Aorta (tissue), 5 donors: Measurements from ENCODE around the gene LDAH. TPM values are rescaled to one million over a fixed set of nuclear protein-coding genes. Genes with fewer than 3 reads are reported as not detected.
"Not testable (repeated sequence)": the region's sequence is repeated elsewhere in the genome, so short reads cannot be mapped to it uniquely, and the experiment has no call there.

Experiments used
- ATAC-seq: fragments of 200-7000 bp; cut with Tn5 transposase; one replicate; pipeline ENCODE4 v1.9.1; 2022; ENCODE audit warnings: moderate library complexity; ENCODE audit not compliant: low FRiP score
- DNase-seq, 2 donors: peaks; one replicate each; pipeline ENCODE4 v3.0.0-alpha.2; 2020
- H3K27ac ChIP-seq, 2 donors: one replicate each; pipeline ENCODE4 v1.5.1; 2013; ENCODE audit warnings: low read length in 2 of 2, mild to moderate bottlenecking in 2 of 2, moderate library complexity in 2 of 2, control low read depth in 1 of 2, inconsistent platforms in 1 of 2, low read depth in 1 of 2
- H3K27me3 ChIP-seq, 2 donors: one replicate each; pipeline ENCODE4 v1.6.1; 2013; ENCODE audit warnings: control low read depth in 1 of 2, low read length in 1 of 2, mild to moderate bottlenecking in 1 of 2, moderate library complexity in 1 of 2; ENCODE audit not compliant: insufficient read depth in 2 of 2, control insufficient read depth in 1 of 2
- H3K36me3 ChIP-seq, 2 donors: one replicate each; pipeline ENCODE4 v1.6.1; 2013; ENCODE audit warnings: control low read depth in 1 of 2, low read length in 1 of 2, mild to moderate bottlenecking in 1 of 2; ENCODE audit not compliant: insufficient read depth in 2 of 2, control insufficient read depth in 1 of 2
- H3K4me1 ChIP-seq, 2 donors: one replicate each; pipeline ENCODE4 v1.6.1; 2013; ENCODE audit warnings: low read length in 2 of 2, control low read depth in 1 of 2, mild to moderate bottlenecking in 1 of 2, moderate library complexity in 1 of 2; ENCODE audit not compliant: insufficient read depth in 2 of 2, control insufficient read depth in 1 of 2
- H3K4me3 ChIP-seq, 2 donors: one replicate each; pipeline ENCODE4 v1.5.1; 2013; ENCODE audit warnings: low read length in 2 of 2, control low read depth in 1 of 2, mild to moderate bottlenecking in 1 of 2
- H3K9me3 ChIP-seq: one replicate; pipeline ENCODE4 v1.6.1; 2013; ENCODE audit warnings: mild to moderate bottlenecking, low read length; ENCODE audit not compliant: control insufficient read depth
- WGBS, 2 donors: extraction: QIAGEN DNeasy Blood & Tissue Kit; methylation state at CpG; one replicate each; pipeline ENCODE4 v1.1.7; 2013; 5-methylcytosine and 5-hydroxymethylcytosine counted together
- intact Hi-C, 2 donors: fragments of 100-400 bp; cut with DNase I; formaldehyde crosslinking; loops; one replicate each; pipeline versions ENCODE4 v1.14.2 to v1.15.0; 2022
- polyA plus RNA-seq, 2 donors: library from polyadenylated mRNA; stranded (reverse); fragments of 200-250 nt; gene quantifications; one replicate each; pipeline ENCODE4 v1.2.3, GENCODE V29; 2013
- total RNA-seq, 2 donors: library from RNA; stranded (reverse); fragmentation: NEBNext Ultra II Directional; extraction: Animal tissue kit (Norgen Biotek cat#: 25700); gene quantifications; one replicate each; pipeline ENCODE4 v1.2.1, GENCODE V29; 2021
- donor health status: healthy with polysubstance abuse.
- donor health status: Bipolar disorder and iron deficiency.
- donor health status: DM: no; HTN: no; CAD: no.
- donor health status: DM: no; HTN: no; CAD: no.
- donor health status: DM: yes; HTN: yes; CAD: no.

The LDAH gene
- total and polyA plus RNA-seq, 4 donors: 6.5 to 18.3 (median 10.3) TPM

DNA sequence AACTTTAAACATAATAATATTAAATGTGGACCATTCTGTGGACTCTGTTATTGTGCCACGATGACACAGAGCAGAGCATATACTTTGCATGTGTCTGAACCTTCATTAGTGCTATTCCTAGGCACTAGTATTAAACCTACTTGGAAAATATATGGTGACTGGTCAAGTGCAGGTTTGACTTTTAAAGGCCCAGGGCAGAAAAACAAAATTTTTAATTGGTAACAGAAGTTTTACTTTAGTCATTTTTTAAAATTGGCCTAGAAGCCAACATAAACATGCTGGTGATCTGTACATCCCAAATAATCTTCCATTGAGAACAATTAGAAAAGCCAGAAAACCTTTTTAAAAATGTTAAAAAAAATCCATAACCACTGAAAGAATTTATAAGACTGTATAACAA, 16.6 kb downstream of the LDAH start:
- Histone ChIP-seq H3K9me3 (no peaks in the 10 kb centered on the region), H3K4me3 (no peak overlapping the region), H3K27ac (no peak overlapping the region), H3K27me3 (no peaks in the 10 kb centered on the region), H3K36me3 (no peaks in the 10 kb centered on the region), H3K4me1 (no peaks in the 10 kb centered on the region)
- intact Hi-C loops: no loop called here
- WGBS, 2 donors: 73 to 76% methylated on average over 1 of the region's 1 CpG
- DNase-seq: no peak
- ATAC-seq: no peak

DNA sequence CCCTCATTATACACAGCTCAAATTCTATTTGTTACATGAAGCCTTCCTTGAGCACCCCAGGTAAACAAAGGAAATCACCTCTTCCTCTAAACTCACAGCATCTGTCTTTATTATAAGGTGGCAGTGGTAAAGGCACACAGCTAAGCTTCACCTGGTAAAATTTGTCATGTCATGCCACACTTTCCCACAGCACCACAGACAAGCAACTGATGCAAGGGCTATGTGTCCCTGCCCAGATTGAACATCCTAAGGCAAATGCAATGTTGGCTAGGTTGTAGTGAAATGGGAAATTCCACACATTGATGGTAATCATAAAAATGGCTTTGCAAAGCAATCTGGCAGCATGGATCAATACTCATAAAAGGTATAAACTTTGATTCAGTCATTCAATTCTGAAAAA, 18.9 kb downstream of the LDAH start:
- Histone ChIP-seq H3K36me3 (no peaks in the 10 kb centered on the region), H3K9me3 (no peaks in the 10 kb centered on the region), H3K4me3 (no peak overlapping the region), H3K27ac (no peak overlapping the region), H3K27me3 (no peaks in the 10 kb centered on the region), H3K4me1 (no peaks in the 10 kb centered on the region)
- no peak for ATAC-seq
- intact Hi-C loops: no loop called here
- DNase-seq: no peak

DNA sequence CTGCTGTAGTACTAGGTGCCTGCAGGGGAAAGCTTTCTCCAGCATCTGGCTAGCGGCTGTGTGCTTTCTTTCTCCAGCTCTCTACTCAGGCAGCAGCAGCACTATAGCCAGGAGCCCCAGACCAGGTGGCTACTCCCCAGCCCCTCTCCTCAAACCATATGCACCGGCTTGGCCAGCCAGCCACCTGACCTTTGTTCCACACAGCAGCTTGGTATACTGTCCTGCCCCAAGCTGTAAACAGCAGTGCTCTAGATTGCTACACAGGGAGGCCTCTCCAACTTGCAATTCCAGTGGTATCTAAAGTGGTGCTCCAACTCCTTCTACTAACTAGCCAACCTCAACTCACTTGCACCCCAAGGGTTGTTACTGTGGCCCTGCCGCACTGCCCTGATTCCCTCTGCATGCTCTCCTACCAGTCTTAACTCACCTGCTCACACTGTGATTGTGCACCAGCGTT, 19.6 kb downstream of the LDAH start:
- DNase-seq (no peak), ATAC-seq (no peak)
- Histone ChIP-seq H3K27ac (no peak overlapping the region), H3K4me3 (no peak overlapping the region), H3K4me1 (no peaks in the 10 kb centered on the region), H3K36me3 (no peaks in the 10 kb centered on the region), H3K9me3 (no peaks in the 10 kb centered on the region), H3K27me3 (no peaks in the 10 kb centered on the region)
- intact Hi-C loops: no loop called here
- 90 to 94% methylated on average over 4 of the region's 4 CpGs for WGBS, 2 donors

DNA sequence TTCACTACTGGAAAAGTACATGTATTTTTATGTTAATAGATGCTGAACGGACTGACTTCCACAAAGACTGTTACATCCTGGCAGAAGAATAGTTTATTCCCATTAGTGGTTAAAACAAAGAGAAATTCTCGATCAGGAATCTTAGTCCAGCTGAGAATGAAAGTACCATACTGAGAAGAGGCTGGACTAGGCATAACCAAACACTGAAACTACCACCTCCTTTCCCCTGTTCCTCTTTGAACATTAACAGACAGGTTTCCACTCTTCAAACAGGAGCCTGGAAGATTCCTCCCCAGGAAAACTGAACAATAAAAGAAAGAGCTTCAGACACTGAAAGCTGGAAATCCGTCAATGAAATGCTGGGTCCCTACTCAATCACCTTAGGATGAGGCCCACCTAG, 25.8 kb downstream of the LDAH start:
- Histone ChIP-seq H3K27ac (no peak overlapping the region), H3K4me3 (no peak overlapping the region), H3K9me3 (no peaks in the 10 kb centered on the region), H3K36me3 (no peaks in the 10 kb centered on the region), H3K4me1 (no peaks in the 10 kb centered on the region), H3K27me3 (no peaks in the 10 kb centered on the region)
- ATAC-seq (no peak), DNase-seq (no peak)
- WGBS, 2 donors: 82 to 87% methylated on average over 3 of the region's 3 CpGs
- intact Hi-C loops: no loop called here

DNA sequence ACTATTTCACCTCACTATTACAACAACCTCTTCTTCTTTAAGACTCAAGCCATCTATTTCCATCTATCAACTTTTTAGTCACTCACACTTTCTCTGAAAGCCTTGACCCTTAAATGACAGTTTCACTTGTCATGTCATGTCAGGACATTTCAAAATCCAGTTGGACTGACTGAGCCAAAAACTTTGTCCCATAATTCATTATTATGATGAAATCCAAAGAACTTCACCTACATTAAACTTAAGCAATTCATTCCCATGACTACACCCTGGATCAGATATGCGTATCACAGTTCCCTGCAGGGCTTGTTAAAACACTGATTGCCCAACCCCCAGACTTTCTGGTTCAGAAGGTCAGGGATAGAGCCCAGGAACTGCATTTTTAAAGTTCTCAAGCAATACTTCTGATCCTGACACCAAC, 26.5 kb downstream of the LDAH start:
- H3K27me3 ChIP-seq: no peaks in the 10 kb centered on the region
- no peak overlapping the region for H3K27ac ChIP-seq
- 81 to 89% methylated on average over 1 of the region's 1 CpG for WGBS, 2 donors
- no peak for ATAC-seq
- DNase-seq: no peak
- H3K4me1 ChIP-seq: no peaks in the 10 kb centered on the region
- intact Hi-C loops: no loop called here
- no peaks in the 10 kb centered on the region for H3K9me3 ChIP-seq
- no peaks in the 10 kb centered on the region for H3K36me3 ChIP-seq
- no peak overlapping the region for H3K4me3 ChIP-seq

DNA sequence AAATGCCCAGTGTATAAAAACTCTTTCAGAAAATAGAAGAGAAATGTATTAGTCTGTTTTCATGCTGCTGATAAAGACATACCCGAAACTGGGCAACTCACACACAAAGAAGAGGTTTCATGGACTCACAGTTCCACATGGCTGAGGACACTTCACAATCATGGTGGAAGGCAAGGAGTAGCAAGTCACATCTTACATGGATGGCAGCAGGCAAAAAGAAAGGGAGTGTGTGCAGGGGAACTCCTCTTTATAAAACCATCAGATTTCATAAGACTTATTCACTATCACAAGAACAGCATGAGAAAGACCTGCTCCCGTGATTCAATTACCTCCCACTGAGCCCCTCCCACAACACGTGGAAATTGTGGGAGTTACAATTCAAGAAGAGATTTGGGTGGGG, 29.0 kb downstream of the LDAH start:
- H3K4me3 ChIP-seq, ATAC-seq, H3K27me3 ChIP-seq, H3K9me3 ChIP-seq, H3K36me3 ChIP-seq, intact Hi-C loops, H3K27ac ChIP-seq, H3K4me1 ChIP-seq, DNase-seq: not testable (repeated sequence)
- WGBS, 2 donors: 96 to 97% methylated on average over 3 of the region's 3 CpGs

DNA sequence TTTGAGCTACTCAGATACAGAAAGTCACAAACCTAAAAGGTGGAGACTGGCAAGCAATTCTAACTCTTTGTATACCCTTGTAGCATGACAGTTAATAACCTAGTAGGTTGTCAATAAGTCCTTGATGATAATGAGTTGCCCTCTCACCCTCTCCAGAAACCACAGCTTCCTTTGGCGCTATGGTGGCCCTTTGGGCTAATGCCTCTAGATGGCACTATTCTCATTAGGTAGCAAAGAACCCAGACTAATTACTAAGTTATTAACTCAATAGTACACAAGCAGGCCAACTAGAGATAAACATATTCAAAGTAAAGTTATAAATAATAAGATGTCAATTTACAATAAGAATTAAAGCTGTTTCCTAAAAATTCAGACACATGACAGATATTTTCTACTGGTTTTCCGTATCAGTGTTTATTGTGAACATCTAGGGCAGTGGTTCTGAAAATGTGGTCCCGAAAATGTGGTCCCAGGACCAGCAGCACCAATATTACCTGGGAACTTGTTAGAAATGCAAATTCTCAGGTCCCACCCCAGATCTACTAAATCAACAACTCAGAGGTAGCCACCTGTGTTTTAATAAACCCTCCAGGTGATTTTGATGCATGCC, 41.1 kb downstream of the LDAH start:
- ATAC-seq (no peak), DNase-seq (no peak)
- no peaks in the 10 kb centered on the region for H3K36me3 ChIP-seq
- intact Hi-C loops: loop anchor here in 1 of 2 donors (2.0 kb wide), 1 partner anchor 181 kb away; no protein-coding TSS in a partner anchor
- H3K9me3 ChIP-seq: no peaks in the 10 kb centered on the region
- H3K4me1 ChIP-seq: no peaks in the 10 kb centered on the region
- WGBS, 2 donors: 78 to 79% methylated on average over 3 of the region's 3 CpGs
- H3K4me3 ChIP-seq: no peak overlapping the region
- H3K27ac ChIP-seq: no peak overlapping the region
- no peaks in the 10 kb centered on the region for H3K27me3 ChIP-seq

DNA sequence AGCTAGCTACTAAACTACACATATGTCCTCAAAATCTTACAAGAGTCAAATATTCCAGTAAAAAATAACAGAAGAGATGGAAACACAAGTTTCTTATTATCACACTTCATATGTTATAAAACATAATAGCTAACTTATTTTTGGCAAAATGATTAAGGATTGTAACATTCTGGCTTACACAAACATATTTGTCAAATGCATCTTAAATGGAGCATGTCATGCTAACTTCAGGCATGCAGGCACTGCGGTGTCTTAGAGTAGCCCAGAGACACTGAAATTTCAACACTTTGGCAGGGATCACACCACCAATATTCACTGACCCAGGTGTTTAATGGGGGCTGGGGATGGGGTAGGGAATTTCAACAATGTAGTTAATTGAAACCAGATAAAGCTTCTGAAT, 51.6 kb downstream of the LDAH start:
- H3K4me3 ChIP-seq: no peak overlapping the region
- 75 to 76% methylated on average over 1 of the region's 1 CpG for whole genome bisulfite sequencing, 2 donors
- H3K27ac ChIP-seq: no peak overlapping the region
- no peaks in the 10 kb centered on the region for H3K4me1 ChIP-seq
- H3K9me3 ChIP-seq: no peaks in the 10 kb centered on the region
- H3K27me3 ChIP-seq: no peaks in the 10 kb centered on the region
- no peaks in the 10 kb centered on the region for H3K36me3 ChIP-seq
- intact Hi-C loops: no loop called here
- DNase-seq: no peak
- no peak for ATAC-seq

DNA sequence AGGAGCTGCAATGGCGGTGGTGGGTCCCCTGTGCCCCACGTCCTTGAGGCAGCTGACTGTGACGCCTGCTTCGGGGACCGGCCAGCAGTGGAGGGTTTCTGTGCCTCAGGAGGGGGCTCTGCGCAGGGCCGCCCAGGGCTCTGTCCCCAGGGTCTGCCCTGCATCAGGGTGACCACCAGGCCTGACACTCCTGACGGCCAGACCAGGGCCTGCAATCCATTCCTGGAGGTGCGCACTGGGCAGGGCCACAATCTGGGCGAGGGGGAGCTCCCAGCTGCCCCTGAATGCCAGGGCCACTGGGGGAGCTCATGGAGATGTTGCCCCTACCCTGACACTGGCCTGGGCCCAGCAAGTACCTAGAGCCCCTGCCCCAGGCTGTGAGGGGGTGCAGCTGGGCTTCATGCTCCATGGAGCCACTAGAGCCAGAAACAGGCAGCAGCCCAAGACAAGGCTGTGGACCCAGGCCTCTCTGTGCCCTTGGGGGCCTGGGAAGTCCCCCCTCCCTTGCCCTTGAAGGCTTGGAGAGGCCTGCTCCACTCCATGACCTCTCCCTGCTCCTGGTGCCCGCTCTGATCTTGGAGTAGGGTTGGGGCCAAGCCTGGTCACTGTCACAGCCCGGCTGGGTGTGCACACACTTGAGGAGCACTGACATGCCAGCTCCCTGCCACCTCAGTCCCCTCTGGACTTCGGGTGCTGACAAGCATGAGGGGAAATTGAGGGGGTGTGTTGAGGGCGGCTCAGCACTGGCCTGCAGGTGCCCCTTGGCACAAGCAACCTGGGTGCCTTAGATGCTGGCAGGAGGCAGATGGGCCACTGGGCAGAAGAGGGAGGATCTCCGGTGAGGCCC, 55.9 kb downstream of the LDAH start:
- Histone ChIP-seq H3K4me1 (no peaks in the 10 kb centered on the region), H3K27me3 (no peaks in the 10 kb centered on the region), H3K4me3 (no peak overlapping the region), H3K9me3 (no peaks in the 10 kb centered on the region), H3K27ac (no peak overlapping the region), H3K36me3 (no peaks in the 10 kb centered on the region)
- intact Hi-C loops: no loop called here
- no peak for DNase-seq
- peak; percentile 42 for ATAC-seq
- 93 to 97% methylated on average over 15 of the region's 15 CpGs for WGBS, 2 donors
